ENCODE data around the gene SH3GL3. TPM values are rescaled to one million over a fixed set of nuclear protein-coding genes. Genes with fewer than 3 reads are reported as not detected.

Gene SH3GL3
- total RNA-seq, 1 experiment from 2014 or later = not detected

DNA sequence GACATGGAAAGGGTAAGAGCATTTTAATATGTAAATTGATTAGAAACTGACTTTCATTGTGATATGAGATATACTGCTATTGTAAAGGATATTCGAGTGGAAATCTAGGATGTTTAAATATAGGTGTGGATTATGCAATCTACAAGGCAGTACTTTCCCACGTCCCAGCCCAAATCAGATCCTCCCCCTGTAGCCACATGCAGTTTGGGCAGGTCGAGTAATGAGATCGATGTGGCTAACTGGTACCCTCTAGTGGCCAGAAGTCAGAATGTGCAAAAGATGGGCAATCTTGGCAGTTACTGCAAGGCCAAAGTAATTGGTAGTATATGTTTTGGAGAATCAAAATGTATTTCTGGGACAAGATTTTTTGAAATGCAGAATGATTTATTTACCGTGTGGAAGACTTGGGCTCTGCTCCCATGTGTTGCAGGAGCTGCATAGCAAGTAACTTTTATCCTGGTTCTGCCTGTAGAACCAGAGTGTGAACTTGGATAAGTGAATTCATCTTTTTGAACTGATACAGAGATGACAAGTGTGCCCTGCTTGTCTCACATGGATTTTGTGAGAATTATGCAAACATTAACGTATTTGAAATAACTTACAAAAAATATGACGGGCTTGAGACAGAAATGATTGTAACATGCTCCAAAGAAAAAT lies 112.3 kb downstream of the SH3GL3 start:
- no peaks in the 10 kb centered on the region for H3K4me1 ChIP-seq
- H3K27me3 ChIP-seq (replicated peaks; ENCODE audit: control insufficient read depth, insufficient read depth, low read length) = no peaks in the 10 kb centered on the region
- Mint-ChIP-seq H3K27ac (ENCODE audit: unreplicated experiment) (no peak overlapping the region), H3K4me1 (ENCODE audit: low read depth, unreplicated experiment) (no peaks in the 10 kb centered on the region), H3K9me3 (ENCODE audit: unreplicated experiment) (peaks cover 8% of the 10 kb centered on the region), H3K27me3 (ENCODE audit: insufficient read depth, unreplicated experiment) (peaks cover 3% of the 10 kb centered on the region), H3K36me3 (ENCODE audit: insufficient read depth, unreplicated experiment) (no peaks in the 10 kb centered on the region), H3K4me3 (ENCODE audit: unreplicated experiment) (no peak overlapping the region)
- intact Hi-C loops (cut with micrococcal nuclease; ENCODE audit: unreplicated experiment) = loop anchor here (1.0 to 10.0 kb wide), 4 partner anchors 65 to 311 kb away; no protein-coding TSS in a partner anchor
- TF ChIP-seq CTCF (IDR thresholded peaks at IDR 0.05; ENCODE audit: insufficient read depth in 1 of 2, low read depth in 1 of 2, low read length in 1 of 2, severe bottlenecking in 1 of 2, unreplicated experiment in 1 of 2) = peak; percentile 75 to 78
- ChIA-PET POLR2A (no interaction called here), CTCF (interaction anchor here (0.6 kb wide), 1 partner anchor 120 kb away, joined by 12 read pairs; no protein-coding TSS in a partner anchor)
- H3K36me3 ChIP-seq (ENCODE audit: control insufficient read depth, insufficient read depth, low read length) = no peaks in the 10 kb centered on the region
- no TSS peak for BruUV-seq (replicated peaks)
- no peaks in the 10 kb centered on the region for H3K9me3 ChIP-seq
- DNase-seq = peak; percentile 57 to 75
- no peak overlapping the region for H3K4me3 ChIP-seq (ENCODE audit: low read depth, low read length)

GRCh38 chr15:83561661-83562060 lies 114.5 kb downstream of the SH3GL3 start:
- H3K36me3 Mint-ChIP-seq (ENCODE audit: insufficient read depth, unreplicated experiment) = no peaks in the 10 kb centered on the region
- Histone ChIP-seq H3K4me3 (ENCODE audit: low read depth, low read length) (no peak overlapping the region), H3K36me3 (ENCODE audit: control insufficient read depth, insufficient read depth, low read length) (no peaks in the 10 kb centered on the region), H3K9me3 (no peaks in the 10 kb centered on the region), H3K27me3 (replicated peaks; ENCODE audit: control insufficient read depth, insufficient read depth, low read length) (no peaks in the 10 kb centered on the region), H3K4me1 (no peaks in the 10 kb centered on the region)
- no peaks in the 10 kb centered on the region for H3K4me1 Mint-ChIP-seq (ENCODE audit: low read depth, unreplicated experiment)
- no peaks in the 10 kb centered on the region for H3K9me3 Mint-ChIP-seq (ENCODE audit: unreplicated experiment)
- no peak for DNase-seq
- CTCF ChIA-PET = interaction anchor here (2.1 kb wide), 1 partner anchor 124 kb away, joined by 5 read pairs; no protein-coding TSS in a partner anchor
- H3K27me3 Mint-ChIP-seq (ENCODE audit: insufficient read depth, unreplicated experiment) = peaks cover 3% of the 10 kb centered on the region
- POLR2A ChIA-PET = no interaction called here
- no peak overlapping the region for H3K27ac Mint-ChIP-seq (ENCODE audit: unreplicated experiment)
- no peak for TF ChIP-seq CTCF (IDR thresholded peaks at IDR 0.05; ENCODE audit: insufficient read depth in 1 of 2, low read depth in 1 of 2, low read length in 1 of 2, severe bottlenecking in 1 of 2, unreplicated experiment in 1 of 2)
- H3K4me3 Mint-ChIP-seq (ENCODE audit: unreplicated experiment) = no peak overlapping the region
- no TSS peak for BruUV-seq (replicated peaks)
- intact Hi-C loops (cut with micrococcal nuclease; ENCODE audit: unreplicated experiment) = no loop called here

GRCh38 chr15:83565138-83565537 lies 118.0 kb downstream of the SH3GL3 start:
- intact Hi-C loops (cut with micrococcal nuclease; ENCODE audit: unreplicated experiment) = loop anchor here (1.0 to 5.0 kb wide), 3 partner anchors 182 to 470 kb away; no protein-coding TSS in a partner anchor

More at GRCh38 chr15:83565138-83565537, 118.0 kb downstream of the SH3GL3 start:
- H3K4me3 ChIP-seq (ENCODE audit: low read depth, low read length) = no peak overlapping the region
- ChIA-PET POLR2A (no interaction called here), CTCF (interaction anchor here (1.3 kb wide), 1 partner anchor 182 kb away, joined by 4 read pairs; no protein-coding TSS in a partner anchor)
- no peak for TF ChIP-seq CTCF (IDR thresholded peaks at IDR 0.05; ENCODE audit: insufficient read depth in 1 of 2, low read depth in 1 of 2, low read length in 1 of 2, severe bottlenecking in 1 of 2, unreplicated experiment in 1 of 2)
- no peaks in the 10 kb centered on the region for H3K4me1 ChIP-seq
- Mint-ChIP-seq H3K36me3 (ENCODE audit: insufficient read depth, unreplicated experiment) (no peaks in the 10 kb centered on the region), H3K4me1 (ENCODE audit: low read depth, unreplicated experiment) (no peaks in the 10 kb centered on the region), H3K27me3 (ENCODE audit: insufficient read depth, unreplicated experiment) (peaks cover 3% of the 10 kb centered on the region), H3K9me3 (ENCODE audit: unreplicated experiment) (no peaks in the 10 kb centered on the region), H3K4me3 (ENCODE audit: unreplicated experiment) (no peak overlapping the region), H3K27ac (ENCODE audit: unreplicated experiment) (no peak overlapping the region)
- no peak for DNase-seq
- H3K9me3 ChIP-seq = no peaks in the 10 kb centered on the region
- no TSS peak for BruUV-seq (replicated peaks)
- no peaks in the 10 kb centered on the region for H3K27me3 ChIP-seq (replicated peaks; ENCODE audit: control insufficient read depth, insufficient read depth, low read length)
- no peaks in the 10 kb centered on the region for H3K36me3 ChIP-seq (ENCODE audit: control insufficient read depth, insufficient read depth, low read length)

Measured in Caco-2 (cell line).